NCI-H2227 treated with DMSO at 0.1 percent for 48 hours (cell line): Measurements from ENCODE around the gene KIF16B.

Experiments used
- DNase-seq: peaks from one replicate; lab custom pipeline; 2025; lab: John Stamatoyannopoulos, UW

KIF16B gene

GRCh38 chr20:16554766-16555543 lies 18.3 kb downstream of the KIF16B start:
- no peak for DNase-seq

- no peak for DNase-seq
Measured at GRCh38 chr20:16553684-16554083, 19.6 kb downstream of the KIF16B start.

GRCh38 chr20:16553101-16553500 lies 20.1 kb downstream of the KIF16B start:
- no peak for DNase-seq

GRCh38 chr20:16552015-16552414 lies 21.2 kb downstream of the KIF16B start:
- DNase-seq: peak; percentile 46

GRCh38 chr20:16551607-16552006 lies 21.6 kb downstream of the KIF16B start:
- no peak for DNase-seq

GRCh38 chr20:16548068-16548672 lies 25.1 kb downstream of the KIF16B start:
- peak; percentile 5 for DNase-seq

- no peak for DNase-seq
Measured at GRCh38 chr20:16544949-16545348, 28.3 kb downstream of the KIF16B start.

- DNase-seq: no peak
Measured at GRCh38 chr20:16542477-16542876, 30.8 kb downstream of the KIF16B start.

GRCh38 chr20:16541878-16542277 lies 31.4 kb downstream of the KIF16B start:
- DNase-seq: no peak

GRCh38 chr20:16541226-16541625 lies 32.0 kb downstream of the KIF16B start:
- no peak for DNase-seq

- DNase-seq: no peak
Measured at GRCh38 chr20:16539280-16540021, 33.8 kb downstream of the KIF16B start.

GRCh38 chr20:16538779-16539178 lies 34.5 kb downstream of the KIF16B start:
- DNase-seq: no peak

- no peak for DNase-seq
Measured at GRCh38 chr20:16537918-16538317, 35.3 kb downstream of the KIF16B start.

GRCh38 chr20:16537025-16537665 lies 36.1 kb downstream of the KIF16B start:
- DNase-seq: no peak

- DNase-seq: no peak
Measured at GRCh38 chr20:16535277-16535676, 38.0 kb downstream of the KIF16B start.

- DNase-seq: no peak
Measured at GRCh38 chr20:16533502-16533901, 39.7 kb downstream of the KIF16B start.

- no peak for DNase-seq
Measured at GRCh38 chr20:16531485-16531884, 41.8 kb downstream of the KIF16B start.

- DNase-seq: no peak
Measured at GRCh38 chr20:16530201-16530681, 43.0 kb downstream of the KIF16B start.

GRCh38 chr20:16528078-16528477 lies 45.2 kb downstream of the KIF16B start:
- no peak for DNase-seq

- DNase-seq: no peak
Measured at GRCh38 chr20:16527438-16527837, 45.8 kb downstream of the KIF16B start.

- no peak for DNase-seq
Measured at GRCh38 chr20:16526433-16527380, 46.5 kb downstream of the KIF16B start.
